ENCODE data around the gene MBTPS1.

The MBTPS1 gene

DNA sequence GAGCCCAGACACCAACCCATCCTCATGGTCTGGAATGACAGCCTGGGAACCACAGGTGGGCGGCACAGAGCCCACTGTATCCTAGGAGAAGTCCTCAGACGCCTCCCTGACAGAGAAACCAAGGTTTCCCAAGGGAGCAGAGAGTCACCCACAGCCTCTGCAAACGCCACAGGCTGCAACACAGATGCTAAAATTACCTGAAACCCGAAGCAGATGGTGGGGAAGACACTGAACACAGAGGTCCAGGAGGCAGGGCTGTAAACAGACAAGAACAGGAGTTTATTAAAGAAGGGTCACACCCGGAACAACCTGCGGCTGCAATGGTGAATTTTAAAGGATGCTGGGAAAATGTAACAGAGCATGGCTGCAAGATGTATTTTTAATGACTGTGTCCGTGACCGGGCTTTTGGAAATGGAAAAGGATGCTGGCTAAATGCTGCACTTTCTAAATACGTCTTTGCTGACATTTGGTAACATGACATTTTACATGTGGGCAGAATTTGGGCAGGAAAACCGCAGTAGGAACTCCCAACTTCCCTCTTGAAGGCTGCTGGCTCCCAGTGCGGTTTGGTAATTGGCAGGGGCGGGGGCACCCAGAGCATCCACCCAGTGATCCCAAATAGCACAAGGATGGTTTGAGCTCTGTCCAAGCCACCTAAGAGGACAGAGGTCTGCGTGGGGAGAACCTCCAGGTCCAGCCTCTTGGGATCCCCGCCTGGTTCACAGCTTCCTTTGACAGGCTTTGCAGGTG is 87.3 kb downstream of the MBTPS1 start:
- Histone ChIP-seq H3K79me2 (ENCODE audit: insufficient read depth, low read depth) (no peaks in the 10 kb centered on the region), H3K9ac (no peak overlapping the region)
- TF ChIP-seq, protein P1, sequence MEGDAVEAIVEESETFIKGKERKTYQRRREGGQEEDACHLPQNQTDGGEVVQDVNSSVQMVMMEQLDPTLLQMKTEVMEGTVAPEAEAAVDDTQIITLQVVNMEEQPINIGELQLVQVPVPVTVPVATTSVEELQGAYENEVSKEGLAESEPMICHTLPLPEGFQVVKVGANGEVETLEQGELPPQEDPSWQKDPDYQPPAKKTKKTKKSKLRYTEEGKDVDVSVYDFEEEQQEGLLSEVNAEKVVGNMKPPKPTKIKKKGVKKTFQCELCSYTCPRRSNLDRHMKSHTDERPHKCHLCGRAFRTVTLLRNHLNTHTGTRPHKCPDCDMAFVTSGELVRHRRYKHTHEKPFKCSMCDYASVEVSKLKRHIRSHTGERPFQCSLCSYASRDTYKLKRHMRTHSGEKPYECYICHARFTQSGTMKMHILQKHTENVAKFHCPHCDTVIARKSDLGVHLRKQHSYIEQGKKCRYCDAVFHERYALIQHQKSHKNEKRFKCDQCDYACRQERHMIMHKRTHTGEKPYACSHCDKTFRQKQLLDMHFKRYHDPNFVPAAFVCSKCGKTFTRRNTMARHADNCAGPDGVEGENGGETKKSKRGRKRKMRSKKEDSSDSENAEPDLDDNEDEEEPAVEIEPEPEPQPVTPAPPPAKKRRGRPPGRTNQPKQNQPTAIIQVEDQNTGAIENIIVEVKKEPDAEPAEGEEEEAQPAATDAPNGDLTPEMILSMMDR (conservative IDR thresholded peaks at IDR 0.05; ENCODE audit: low read depth, low read length): no peak

DNA sequence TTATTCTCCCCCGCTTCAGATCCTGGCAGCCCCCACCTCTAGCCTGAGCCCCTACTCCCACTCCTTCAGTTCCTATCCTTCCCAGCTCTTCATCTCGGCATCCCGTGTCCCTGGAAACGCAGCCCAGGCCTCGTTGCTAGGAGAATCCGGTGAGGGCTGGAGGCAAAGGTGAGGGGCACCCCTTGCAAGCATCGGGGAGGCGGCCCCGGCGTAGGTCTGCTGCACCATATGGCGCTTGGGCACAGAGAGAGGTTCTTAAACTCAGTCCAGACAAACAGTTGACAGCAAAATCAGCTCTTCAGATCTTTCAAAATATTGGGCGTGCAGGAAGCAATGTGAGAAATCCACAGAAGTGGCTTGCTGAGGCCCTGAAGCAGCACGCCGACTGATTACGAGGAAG is 89.1 kb downstream of the MBTPS1 start:
- H3K9ac ChIP-seq: no peak overlapping the region
- peaks cover 78% of the 10 kb centered on the region for H3K27me3 ChIP-seq (ENCODE audit: insufficient read depth, low read depth)
- H3K27ac ChIP-seq: no peak overlapping the region
- H3K36me3 ChIP-seq (ENCODE audit: insufficient read depth): no peaks in the 10 kb centered on the region
- H2AFZ ChIP-seq (ENCODE audit: low read depth): no peak overlapping the region
- no peaks in the 10 kb centered on the region for H3K4me1 ChIP-seq (ENCODE audit: low read depth, poor library complexity, severe bottlenecking)
- H3K4me3 ChIP-seq (IDR thresholded peaks at IDR 0.05; ENCODE audit: insufficient read depth, low read depth, low read length): no peak overlapping the region
- H3K4me2 ChIP-seq: no peak overlapping the region
- TF ChIP-seq, protein P1 (conservative IDR thresholded peaks at IDR 0.05; ENCODE audit: low read depth, low read length): no peak
- H4K20me1 ChIP-seq (ENCODE audit: insufficient read depth): no peaks in the 10 kb centered on the region
- H3K79me2 ChIP-seq (ENCODE audit: insufficient read depth, low read depth): no peaks in the 10 kb centered on the region

More for the DNA sequence above, 87.3 kb downstream of the MBTPS1 start:
- H3K4me3 ChIP-seq (IDR thresholded peaks at IDR 0.05; ENCODE audit: insufficient read depth, low read depth, low read length): no peak overlapping the region
- H4K20me1 ChIP-seq (ENCODE audit: insufficient read depth): no peaks in the 10 kb centered on the region
- H3K36me3 ChIP-seq (ENCODE audit: insufficient read depth): no peaks in the 10 kb centered on the region
- H3K27me3 ChIP-seq (ENCODE audit: insufficient read depth, low read depth): peaks cover 74% of the 10 kb centered on the region
- no peaks in the 10 kb centered on the region for H3K4me1 ChIP-seq (ENCODE audit: low read depth, poor library complexity, severe bottlenecking)
- no peak overlapping the region for H2AFZ ChIP-seq (ENCODE audit: low read depth)
- H3K4me2 ChIP-seq: no peak overlapping the region
- H3K27ac ChIP-seq: no peak overlapping the region

DNA sequence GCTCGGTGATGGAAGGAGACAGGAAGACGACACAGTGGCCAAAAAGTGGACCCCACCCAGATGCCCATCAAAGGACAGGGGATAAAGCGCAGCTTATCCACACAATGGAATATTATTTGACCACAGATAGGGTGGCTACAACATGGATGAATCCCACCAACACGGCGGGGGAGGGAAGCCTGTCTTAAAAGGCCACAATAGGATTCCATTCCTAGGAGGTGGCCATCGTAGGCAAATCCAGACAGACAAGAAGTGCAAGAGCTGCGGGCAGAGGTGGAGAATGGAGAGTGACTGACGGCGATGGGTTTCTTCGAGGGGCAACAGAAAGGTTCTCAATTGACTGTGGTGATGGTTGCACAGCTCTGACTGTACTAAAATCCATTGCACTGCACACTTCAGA is 90.1 kb downstream of the MBTPS1 start:
- TF ChIP-seq, protein P1 (conservative IDR thresholded peaks at IDR 0.05; ENCODE audit: low read depth, low read length): no peak
- H2AFZ ChIP-seq (ENCODE audit: low read depth): no peak overlapping the region
- H3K4me3 ChIP-seq (IDR thresholded peaks at IDR 0.05; ENCODE audit: insufficient read depth, low read depth, low read length): no peak overlapping the region
- H3K4me1 ChIP-seq (ENCODE audit: low read depth, poor library complexity, severe bottlenecking): no peaks in the 10 kb centered on the region
- H4K20me1 ChIP-seq (ENCODE audit: insufficient read depth): no peaks in the 10 kb centered on the region
- no peak overlapping the region for H3K27ac ChIP-seq
- H3K79me2 ChIP-seq (ENCODE audit: insufficient read depth, low read depth): no peaks in the 10 kb centered on the region
- peaks cover 86% of the 10 kb centered on the region for H3K27me3 ChIP-seq (ENCODE audit: insufficient read depth, low read depth)
- H3K36me3 ChIP-seq (ENCODE audit: insufficient read depth): no peaks in the 10 kb centered on the region
- H3K9ac ChIP-seq: no peak overlapping the region
- no peak overlapping the region for H3K4me2 ChIP-seq

DNA sequence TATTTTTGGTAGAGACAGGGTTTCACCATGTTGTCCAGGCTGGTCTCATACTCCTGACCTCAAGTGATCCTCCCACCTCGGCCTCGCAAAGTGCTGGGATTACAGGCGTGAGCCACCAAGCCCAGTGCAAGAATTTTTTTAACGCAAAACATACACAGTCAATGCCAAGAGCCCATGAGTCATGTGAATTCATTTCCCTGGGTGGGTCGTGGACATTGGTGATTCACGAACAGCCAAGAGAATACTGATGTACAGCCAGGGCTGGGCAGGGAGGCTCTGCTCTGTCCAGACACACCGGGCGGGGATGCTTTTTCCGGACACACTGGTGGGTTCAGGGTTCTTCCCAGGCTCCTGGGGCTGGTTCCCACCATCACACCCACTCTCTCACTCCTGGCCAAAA is 91.9 kb downstream of the MBTPS1 start:
- Histone ChIP-seq H4K20me1 (ENCODE audit: insufficient read depth) (no peaks in the 10 kb centered on the region), H3K4me1 (ENCODE audit: low read depth, poor library complexity, severe bottlenecking) (no peaks in the 10 kb centered on the region), H3K4me3 (IDR thresholded peaks at IDR 0.05; ENCODE audit: insufficient read depth, low read depth, low read length) (no peak overlapping the region), H3K4me2 (no peak overlapping the region), H3K27me3 (ENCODE audit: insufficient read depth, low read depth) (peaks cover 87% of the 10 kb centered on the region), H3K27ac (no peak overlapping the region), H3K9ac (no peak overlapping the region), H3K79me2 (ENCODE audit: insufficient read depth, low read depth) (no peaks in the 10 kb centered on the region), H2AFZ (ENCODE audit: low read depth) (no peak overlapping the region), H3K36me3 (ENCODE audit: insufficient read depth) (no peaks in the 10 kb centered on the region)
- TF ChIP-seq, protein P1 (conservative IDR thresholded peaks at IDR 0.05; ENCODE audit: low read depth, low read length): no peak

Measured in KMS-11 (cell line).